Liver (tissue), 9 donors: ENCODE measurements around the gene SRPRB. TPM values are rescaled to one million over a fixed set of nuclear protein-coding genes. Genes with fewer than 3 reads are reported as not detected.

Source experiments
- DNase-seq: peaks from one replicate; pipeline ENCODE4 v3.0.0-alpha.2; 2017; ENCODE audit warnings: low spot score
- H3K27ac ChIP-seq, 2 donors: one replicate each; pipeline ENCODE4 v1.7.0; 2013; ENCODE audit warnings: inconsistent platforms in 2 of 2, low read length in 2 of 2, control low read depth in 1 of 2, low read depth in 1 of 2, mild to moderate bottlenecking in 1 of 2
- H3K27me3 ChIP-seq, 4 donors: one replicate each; pipeline versions ENCODE4 v1.6.1 to v1.7.0; 2013; ENCODE audit warnings: low read length in 3 of 4, inconsistent platforms in 1 of 4, mild to moderate bottlenecking in 1 of 4, moderate library complexity in 1 of 4; ENCODE audit not compliant: control insufficient read depth in 4 of 4, insufficient read depth in 4 of 4
- H3K36me3 ChIP-seq, 4 donors: one replicate each; pipeline versions ENCODE4 v1.6.1 to v1.7.0; 2013; ENCODE audit warnings: low read length in 3 of 4, mild to moderate bottlenecking in 3 of 4, low read depth in 1 of 4, moderate library complexity in 1 of 4; ENCODE audit not compliant: control insufficient read depth in 4 of 4, insufficient read depth in 3 of 4
- H3K4me1 ChIP-seq, 4 donors: one replicate each; pipeline versions ENCODE4 v1.6.1 to v1.7.0; 2013; ENCODE audit warnings: low read length in 3 of 4, mild to moderate bottlenecking in 3 of 4, moderate library complexity in 1 of 4; ENCODE audit not compliant: control insufficient read depth in 4 of 4, insufficient read depth in 4 of 4
- H3K4me3 ChIP-seq, 3 donors: one replicate each; pipeline versions ENCODE4 v1.6.1 to v1.7.0; 2013; ENCODE audit warnings: low read length in 3 of 3, control low read depth in 1 of 3, low read depth in 1 of 3, mild to moderate bottlenecking in 1 of 3
- H3K9ac ChIP-seq, 2 donors: one replicate each; pipeline ENCODE4 v1.7.0; 2013; ENCODE audit warnings: low read length in 2 of 2, mild to moderate bottlenecking in 2 of 2, moderate library complexity in 2 of 2, control low read depth in 1 of 2, low read depth in 1 of 2
- H3K9me3 ChIP-seq, 4 donors: one replicate each; pipeline versions ENCODE4 v1.6.1 to v1.7.0; 2013; ENCODE audit warnings: low read length in 3 of 4; ENCODE audit not compliant: control insufficient read depth in 4 of 4
- EGR1 ChIP-seq, 2 donors: IDR thresholded peaks; 2 replicates each; pipeline ENCODE4 v1.6.1; 2016 to 2018; ENCODE audit warnings: antibody characterized with exemption in 2 of 2, low read depth in 2 of 2
- FOXA1 ChIP-seq: IDR thresholded peaks from 2 replicates; pipeline ENCODE4 v1.6.1; 2016; ENCODE audit warnings: antibody characterized with exemption
- FOXA2 ChIP-seq: IDR thresholded peaks from 2 replicates; pipeline ENCODE4 v1.6.1; 2016; ENCODE audit warnings: antibody characterized with exemption
- GABPA ChIP-seq, 2 donors: IDR thresholded peaks in 1 of 2; conservative IDR thresholded peaks in 1 of 2; 2 replicates each; pipeline ENCODE4 v1.6.1; 2016; ENCODE audit warnings: antibody characterized with exemption in 2 of 2, mild to moderate bottlenecking in 1 of 2, moderate library complexity in 1 of 2
- HNF4A ChIP-seq, 2 donors: conservative IDR thresholded peaks; 2 replicates each; pipeline ENCODE4 v1.6.1; 2016; ENCODE audit warnings: antibody characterized with exemption in 2 of 2, mild to moderate bottlenecking in 2 of 2
- HNF4G ChIP-seq: IDR thresholded peaks from 2 replicates; pipeline ENCODE4 v1.6.1; 2016; ENCODE audit warnings: antibody characterized with exemption
- JUND ChIP-seq, 2 donors: IDR thresholded peaks; 2 replicates each; pipeline ENCODE4 v1.6.1; 2016; ENCODE audit warnings: antibody characterized with exemption in 2 of 2
- NR2F2 ChIP-seq: IDR thresholded peaks from 2 replicates; pipeline ENCODE4 v1.6.1; 2016; ENCODE audit warnings: antibody characterized with exemption
- RAD21 ChIP-seq, 2 donors: IDR thresholded peaks; 2 replicates each; pipeline ENCODE4 v1.6.1; 2016; ENCODE audit warnings: antibody characterized with exemption in 2 of 2, mild to moderate bottlenecking in 2 of 2
- REST ChIP-seq: IDR thresholded peaks from 2 replicates; pipeline ENCODE4 v1.6.1; 2016; ENCODE audit warnings: antibody characterized with exemption, mild to moderate bottlenecking
- RXRA ChIP-seq, 2 donors: IDR thresholded peaks; 2 replicates each; pipeline ENCODE4 v1.6.1; 2017 to 2018; ENCODE audit warnings: antibody characterized with exemption in 2 of 2, mild to moderate bottlenecking in 1 of 2
- SP1 ChIP-seq: IDR thresholded peaks from 2 replicates; pipeline ENCODE4 v1.6.1; 2018; ENCODE audit warnings: antibody characterized with exemption, mild to moderate bottlenecking
- TAF1 ChIP-seq: conservative IDR thresholded peaks from 2 replicates; pipeline ENCODE4 v1.6.1; 2016; ENCODE audit warnings: antibody characterized with exemption, mild to moderate bottlenecking
- YY1 ChIP-seq: IDR thresholded peaks from 2 replicates; pipeline ENCODE4 v1.6.1; 2016; ENCODE audit warnings: antibody characterized with exemption, mild to moderate bottlenecking
- ZBTB33 ChIP-seq: IDR thresholded peaks from 2 replicates; pipeline ENCODE4 v1.6.1; 2016; ENCODE audit warnings: antibody characterized with exemption
- WGBS: extraction: QIAGEN DNeasy Blood & Tissue Kit; methylation state at CpG from one replicate; pipeline ENCODE4 v1.1.7; 2013; 5-methylcytosine and 5-hydroxymethylcytosine counted together
- polyA plus RNA-seq, 2 donors: library from polyadenylated mRNA; stranded (reverse) in 1 of 2; unstranded in 1 of 2; fragments of 200-250 nt in 1 of 2; fragments of >200 nt in 1 of 2; fragmentation: Nextera tagmentation in 1 of 2; extraction: Ambion mirVana in 1 of 2; gene quantifications; one replicate each; pipeline versions ENCODE4 v1.2.1 to v1.2.3, GENCODE V29; 2013 to 2015
- total RNA-seq, 2 donors: library from RNA; depleted of rRNA; stranded (reverse); fragments of >200 nt; gene quantifications; one replicate each; pipeline ENCODE4 v1.2.3, GENCODE V29; 2014
- TF ChIP-seq, protein P1 (sequence below): IDR thresholded peaks from 2 replicates; pipeline ENCODE4 v1.6.1; 2016; ENCODE audit warnings: antibody characterized with exemption
- TF ChIP-seq, protein P2 (sequence below): IDR thresholded peaks from 2 replicates; pipeline ENCODE4 v1.6.1; 2016; ENCODE audit warnings: antibody characterized with exemption
- TF ChIP-seq, protein P3 (sequence below): fragments of 150-350 bp; IDR thresholded peaks from 2 replicates; pipeline ENCODE4 v1.5.1; 2017; ENCODE audit warnings: improper control_type of control experiment, low read depth, low read length; ENCODE audit not compliant: missing input control
- donor health status: healthy.
- donor health status: healthy.
- donor health status: healthy.
- donor health status: healthy.
- donor health status: healthy.

Gene SRPRB
- total and polyA plus RNA-seq, 4 donors = 34.7 to 97.6 (median 76.9) TPM

DNA sequence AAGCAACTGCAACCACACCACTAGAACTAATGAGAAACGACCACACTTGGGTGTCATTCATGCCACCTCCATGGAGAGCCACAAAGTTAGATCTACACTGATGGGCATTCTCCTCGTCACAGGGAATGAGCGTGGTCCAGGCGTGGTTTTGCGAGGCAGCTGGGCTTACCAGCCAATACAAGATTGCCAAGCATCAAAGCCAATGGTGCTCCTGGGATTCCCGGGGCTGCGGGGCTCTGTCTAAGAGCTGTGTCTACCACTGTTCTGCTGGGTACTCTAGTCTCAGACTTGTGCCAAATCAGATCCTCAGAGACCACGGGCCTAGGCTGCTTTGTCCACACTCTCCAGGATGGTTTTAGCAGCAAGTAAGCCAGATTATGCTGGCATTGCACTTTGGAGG, 46.3 kb downstream of the SRPRB start:
- no peaks in the 10 kb centered on the region for H3K4me1 ChIP-seq
- no peaks in the 10 kb centered on the region for H3K36me3 ChIP-seq
- DNase-seq = no peak
- H3K27me3 ChIP-seq = no peaks in the 10 kb centered on the region
- no peaks in the 10 kb centered on the region for H3K9me3 ChIP-seq
- 93% methylated on average over 8 of the region's 8 CpGs for WGBS
- TF ChIP-seq FOXA1 = no peak
- no peak for TF ChIP-seq RAD21 (IDR thresholded peaks at IDR 0.05)
- no peak for TF ChIP-seq SP1
- TF ChIP-seq HNF4A (conservative IDR thresholded peaks at IDR 0.05) = no peak
- no peak for TF ChIP-seq YY1
- no peak overlapping the region for H3K27ac ChIP-seq
- no peak overlapping the region for H3K9ac ChIP-seq
- no peak overlapping the region for H3K4me3 ChIP-seq

DNA sequence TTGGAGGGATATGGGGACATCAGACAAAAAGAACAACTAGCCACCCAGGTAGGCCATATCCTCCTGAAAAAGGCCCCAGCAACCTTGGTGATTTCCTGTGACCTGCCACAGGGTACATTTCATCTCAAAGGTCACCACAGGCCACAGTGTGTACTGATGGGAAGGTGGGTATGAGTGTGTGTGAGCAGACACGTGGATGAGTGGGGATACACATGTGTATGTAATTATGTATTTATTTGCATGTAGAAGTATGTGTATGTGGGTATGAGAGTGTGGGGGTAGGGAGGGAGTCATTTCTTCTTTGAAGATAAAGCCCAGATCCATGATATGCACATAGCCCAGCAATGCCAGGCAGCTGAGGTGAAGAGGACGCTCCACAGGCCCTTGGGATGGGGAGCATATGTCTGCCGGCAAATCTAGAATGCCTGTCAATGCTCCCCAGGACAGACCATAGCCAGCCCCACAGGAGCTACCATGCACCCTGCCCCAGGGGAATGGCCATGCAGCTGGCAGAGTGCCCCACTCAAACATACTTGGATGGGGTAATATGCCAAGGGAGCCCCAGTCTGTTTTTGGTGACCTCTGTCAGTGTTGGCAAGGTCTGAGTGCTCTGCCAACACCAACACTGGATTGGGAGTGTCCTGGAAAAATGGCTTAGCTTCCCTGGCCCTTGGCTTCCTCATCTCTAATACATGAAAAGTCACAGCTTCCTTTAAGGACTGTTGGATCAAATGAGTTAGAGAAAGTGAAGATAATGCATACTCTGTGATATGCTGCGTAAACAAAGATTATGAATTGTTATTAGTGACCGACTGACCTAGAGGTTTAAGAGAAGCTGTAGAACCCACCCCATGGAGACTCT, 47.7 kb downstream of the SRPRB start:
- Histone ChIP-seq H3K36me3 (no peaks in the 10 kb centered on the region), H3K4me1 (no peaks in the 10 kb centered on the region), H3K27ac (no peak overlapping the region), H3K9me3 (no peaks in the 10 kb centered on the region), H3K4me3 (no peak overlapping the region), H3K27me3 (no peaks in the 10 kb centered on the region), H3K9ac (no peak overlapping the region)
- WGBS = 91% methylated on average over 5 of the region's 5 CpGs
- no peak for DNase-seq
- TF ChIP-seq, protein P1, sequence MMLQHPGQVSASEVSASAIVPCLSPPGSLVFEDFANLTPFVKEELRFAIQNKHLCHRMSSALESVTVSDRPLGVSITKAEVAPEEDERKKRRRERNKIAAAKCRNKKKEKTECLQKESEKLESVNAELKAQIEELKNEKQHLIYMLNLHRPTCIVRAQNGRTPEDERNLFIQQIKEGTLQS = no peak
- no peak for TF ChIP-seq HNF4A (conservative IDR thresholded peaks at IDR 0.05)
- no peak for TF ChIP-seq GABPA (IDR thresholded peaks at IDR 0.05 in 1 of 2, conservative IDR thresholded peaks at IDR 0.05 in 1 of 2)
- no peak for TF ChIP-seq YY1
- no peak for TF ChIP-seq JUND (IDR thresholded peaks at IDR 0.05)
- no peak for TF ChIP-seq RAD21 (IDR thresholded peaks at IDR 0.05)
- TF ChIP-seq EGR1 (IDR thresholded peaks at IDR 0.05; ENCODE audit: low read depth in 2 of 2) = no peak

DNA sequence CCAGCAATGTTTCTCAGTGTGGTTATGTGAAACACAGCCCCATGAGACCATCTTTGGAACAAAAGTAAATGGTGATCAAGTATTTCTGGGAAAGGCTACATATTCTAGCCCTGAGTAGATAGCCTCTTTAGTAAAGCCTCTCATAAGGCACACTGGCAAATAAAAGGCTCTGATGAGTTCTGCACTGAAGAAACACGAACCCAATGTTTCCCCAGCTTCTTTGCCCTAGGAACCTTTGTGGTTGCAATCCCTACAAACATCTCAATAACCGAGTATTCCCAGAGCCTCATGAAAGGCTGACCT, 48.3 kb downstream of the SRPRB start:
- DNase-seq = no peak
- Histone ChIP-seq H3K27ac (no peak overlapping the region), H3K9me3 (no peaks in the 10 kb centered on the region), H3K27me3 (no peaks in the 10 kb centered on the region), H3K36me3 (no peaks in the 10 kb centered on the region), H3K9ac (no peak overlapping the region), H3K4me1 (no peaks in the 10 kb centered on the region), H3K4me3 (no peak overlapping the region)
- 90% methylated on average over 2 of the region's 2 CpGs for WGBS
- no peak for TF ChIP-seq FOXA1
- no peak for TF ChIP-seq REST
- no peak for TF ChIP-seq ZBTB33
- TF ChIP-seq, protein P2, sequence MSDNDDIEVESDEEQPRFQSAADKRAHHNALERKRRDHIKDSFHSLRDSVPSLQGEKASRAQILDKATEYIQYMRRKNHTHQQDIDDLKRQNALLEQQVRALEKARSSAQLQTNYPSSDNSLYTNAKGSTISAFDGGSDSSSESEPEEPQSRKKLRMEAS = no peak
- TF ChIP-seq HNF4A (conservative IDR thresholded peaks at IDR 0.05) = no peak
- TF ChIP-seq, protein P3, sequence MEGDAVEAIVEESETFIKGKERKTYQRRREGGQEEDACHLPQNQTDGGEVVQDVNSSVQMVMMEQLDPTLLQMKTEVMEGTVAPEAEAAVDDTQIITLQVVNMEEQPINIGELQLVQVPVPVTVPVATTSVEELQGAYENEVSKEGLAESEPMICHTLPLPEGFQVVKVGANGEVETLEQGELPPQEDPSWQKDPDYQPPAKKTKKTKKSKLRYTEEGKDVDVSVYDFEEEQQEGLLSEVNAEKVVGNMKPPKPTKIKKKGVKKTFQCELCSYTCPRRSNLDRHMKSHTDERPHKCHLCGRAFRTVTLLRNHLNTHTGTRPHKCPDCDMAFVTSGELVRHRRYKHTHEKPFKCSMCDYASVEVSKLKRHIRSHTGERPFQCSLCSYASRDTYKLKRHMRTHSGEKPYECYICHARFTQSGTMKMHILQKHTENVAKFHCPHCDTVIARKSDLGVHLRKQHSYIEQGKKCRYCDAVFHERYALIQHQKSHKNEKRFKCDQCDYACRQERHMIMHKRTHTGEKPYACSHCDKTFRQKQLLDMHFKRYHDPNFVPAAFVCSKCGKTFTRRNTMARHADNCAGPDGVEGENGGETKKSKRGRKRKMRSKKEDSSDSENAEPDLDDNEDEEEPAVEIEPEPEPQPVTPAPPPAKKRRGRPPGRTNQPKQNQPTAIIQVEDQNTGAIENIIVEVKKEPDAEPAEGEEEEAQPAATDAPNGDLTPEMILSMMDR = no peak
- no peak for TF ChIP-seq SP1
- TF ChIP-seq RXRA (IDR thresholded peaks at IDR 0.05) = no peak
- no peak for TF ChIP-seq HNF4G
- no peak for TF ChIP-seq NR2F2
- TF ChIP-seq EGR1 (IDR thresholded peaks at IDR 0.05; ENCODE audit: low read depth in 2 of 2) = no peak
- TF ChIP-seq YY1 = no peak
- TF ChIP-seq GABPA (IDR thresholded peaks at IDR 0.05 in 1 of 2, conservative IDR thresholded peaks at IDR 0.05 in 1 of 2) = no peak
- no peak for TF ChIP-seq FOXA2
- no peak for TF ChIP-seq JUND (IDR thresholded peaks at IDR 0.05)
- no peak for TF ChIP-seq RAD21 (IDR thresholded peaks at IDR 0.05)
- no peak for TF ChIP-seq TAF1
